WERI-Rb-1 (cell line): Measurements from ENCODE around the gene NTNG1.
"Not testable (repeated sequence)": the region's sequence is repeated elsewhere in the genome, so short reads cannot be mapped to it uniquely, and the experiment has no call there.

ENCODE experiments used
- DNase-seq: peaks from one replicate; pipeline ENCODE4 v3.0.0-alpha.2; 2020
- H3K27ac ChIP-seq: fragments of 250-450 bp; sonication (Bioruptor Pico); 2 replicates; pipeline ENCODE4 v1.5.1; 2020; ENCODE audit warnings: mild to moderate bottlenecking, moderate library complexity
- H3K27me3 ChIP-seq: fragments of 250-450 bp; sonication (Bioruptor Pico); 2 replicates; pipeline ENCODE4 v1.5.1; 2021; ENCODE audit warnings: mild to moderate bottlenecking, low read depth, moderate library complexity; ENCODE audit not compliant: insufficient read depth, severe bottlenecking
- H3K36me3 ChIP-seq: fragments of 250-450 bp; sonication (Bioruptor Pico); 2 replicates; pipeline ENCODE4 v1.5.1; 2020; ENCODE audit warnings: mild to moderate bottlenecking, moderate library complexity
- H3K4me3 ChIP-seq: 2 replicates; pipeline ENCODE4 v1.5.1; 2011; ENCODE audit warnings: low read depth, mild to moderate bottlenecking, control low read depth, low read length
- H3K9me3 ChIP-seq: fragments of 250-450 bp; sonication (Bioruptor Pico); 2 replicates; pipeline ENCODE4 v1.5.1; 2021; ENCODE audit warnings: mild to moderate bottlenecking, moderate library complexity; ENCODE audit not compliant: severe bottlenecking
- CTCF ChIP-seq: IDR thresholded peaks from 2 replicates; pipeline ENCODE4 v1.5.1; 2011; ENCODE audit warnings: low read depth, mild to moderate bottlenecking, control low read depth, inconsistent platforms, low read length

The NTNG1 gene

GRCh38 chr1:107140703-107141490, at the start of gene NTNG1:
Gene NTNG1 (plus strand): TSS chr1:107141039.
- H3K27ac ChIP-seq = no peak within 1 kb of the TSS
- DNase-seq = no peak
- no peaks in the 10 kb centered on the region for H3K9me3 ChIP-seq
- H3K36me3 ChIP-seq = no peaks in the 10 kb centered on the region
- no peak for TF ChIP-seq CTCF
- H3K4me3 ChIP-seq = peak within 1 kb of the TSS; percentile 84
- H3K27me3 ChIP-seq = no peaks in the 10 kb centered on the region

- no peaks in the 10 kb centered on the region for H3K27me3 ChIP-seq
- no peak for DNase-seq
- no peaks in the 10 kb centered on the region for H3K36me3 ChIP-seq
- TF ChIP-seq CTCF = no peak
- H3K9me3 ChIP-seq = no peaks in the 10 kb centered on the region
- H3K27ac ChIP-seq = no peak overlapping the region
- H3K4me3 ChIP-seq = no peak overlapping the region
Observed at GRCh38 chr1:107091418-107091817, 49.4 kb upstream of the NTNG1 start.

DNA sequence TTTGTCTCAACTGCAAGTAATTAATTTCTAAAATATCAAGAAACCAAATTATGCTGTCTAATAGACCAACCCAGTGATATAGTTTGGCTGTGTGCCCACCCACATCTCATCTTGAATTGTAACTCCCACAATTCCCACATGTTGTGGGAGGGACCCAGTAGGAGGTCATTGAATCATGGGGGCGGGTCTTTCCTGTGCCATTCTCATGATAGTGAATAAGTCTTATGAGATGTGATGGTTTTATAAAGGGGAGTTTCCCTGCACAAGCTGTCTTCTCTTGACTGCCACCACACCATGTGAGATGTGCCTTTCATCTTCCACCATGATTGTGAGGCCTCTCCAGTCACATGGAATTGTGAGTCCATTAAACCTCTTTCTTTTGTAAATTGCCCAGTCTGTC, 47.4 kb upstream of the NTNG1 start:
- H3K36me3 ChIP-seq, DNase-seq, H3K27me3 ChIP-seq, H3K4me3 ChIP-seq, H3K27ac ChIP-seq, H3K9me3 ChIP-seq: not testable (repeated sequence)

DNA sequence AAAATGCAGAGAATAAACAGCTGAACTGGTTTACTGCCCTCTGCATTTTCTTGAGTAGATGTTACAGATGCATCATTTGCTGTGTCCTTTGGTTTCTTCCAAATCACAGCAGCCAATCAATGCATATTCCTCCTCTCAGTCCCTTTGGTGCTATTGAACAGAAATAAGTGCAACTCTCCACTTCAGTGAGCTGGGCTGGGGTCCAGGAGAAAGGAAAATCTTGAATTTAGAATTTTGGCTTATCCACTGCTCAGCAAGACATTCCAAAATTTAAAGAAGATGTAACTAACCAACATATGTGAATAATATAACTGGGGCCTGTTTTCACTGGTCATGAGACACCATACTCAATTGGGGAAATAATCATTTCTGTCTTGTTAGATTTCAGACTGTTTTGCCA, 45.2 kb upstream of the NTNG1 start:
- no peak overlapping the region for H3K27ac ChIP-seq
- no peak overlapping the region for H3K4me3 ChIP-seq
- no peak for TF ChIP-seq CTCF
- no peaks in the 10 kb centered on the region for H3K36me3 ChIP-seq
- H3K27me3 ChIP-seq = no peaks in the 10 kb centered on the region
- H3K9me3 ChIP-seq = no peaks in the 10 kb centered on the region
- DNase-seq = no peak

- H3K9me3 ChIP-seq = no peaks in the 10 kb centered on the region
- H3K27ac ChIP-seq = no peak overlapping the region
- TF ChIP-seq CTCF = no peak
- no peak for DNase-seq
- H3K27me3 ChIP-seq = no peaks in the 10 kb centered on the region
- H3K4me3 ChIP-seq = no peak overlapping the region
- no peaks in the 10 kb centered on the region for H3K36me3 ChIP-seq
Observed at GRCh38 chr1:107096690-107097089, 44.1 kb upstream of the NTNG1 start.

GRCh38 chr1:107098961-107099360, 41.9 kb upstream of the NTNG1 start:
- TF ChIP-seq CTCF = no peak
- Histone ChIP-seq H3K36me3 (no peaks in the 10 kb centered on the region), H3K27me3 (no peaks in the 10 kb centered on the region), H3K4me3 (no peak overlapping the region), H3K27ac (no peak overlapping the region), H3K9me3 (no peaks in the 10 kb centered on the region)
- no peak for DNase-seq
